Right ventricle myocardium superior (tissue), 1 donor: Measurements from ENCODE around the gene RNF141. TPM values are rescaled to one million over a fixed set of nuclear protein-coding genes. Genes with fewer than 3 reads are reported as not detected.

Source experiments
- ATAC-seq: fragments of 200-7000 bp; cut with Tn5 transposase; one replicate; pipeline ENCODE4 v1.9.1; 2020; ENCODE audit warnings: mild to moderate bottlenecking; ENCODE audit not compliant: poor library complexity
- DNase-seq: peaks from one replicate; pipeline ENCODE4 v3.0.0-alpha.2; 2020
- intact Hi-C: fragments of 100-400 bp; cut with DNase I; formaldehyde crosslinking; loops from one replicate; pipeline ENCODE4 v1.11.2; 2022
- total RNA-seq: library from RNA; stranded (reverse); fragmentation: NEBNext Ultra II Directional; extraction: Animal tissue kit (Norgen Biotek cat#: 25700); gene quantifications from one replicate; pipeline ENCODE4 v1.2.1, GENCODE V29; 2021
- donor health status: DM: no; HTN: yes; CAD: no; lungs with severe emphysema.

Gene RNF141
- total RNA-seq, 1 donor from 2014 or later: 41.4 TPM

DNA sequence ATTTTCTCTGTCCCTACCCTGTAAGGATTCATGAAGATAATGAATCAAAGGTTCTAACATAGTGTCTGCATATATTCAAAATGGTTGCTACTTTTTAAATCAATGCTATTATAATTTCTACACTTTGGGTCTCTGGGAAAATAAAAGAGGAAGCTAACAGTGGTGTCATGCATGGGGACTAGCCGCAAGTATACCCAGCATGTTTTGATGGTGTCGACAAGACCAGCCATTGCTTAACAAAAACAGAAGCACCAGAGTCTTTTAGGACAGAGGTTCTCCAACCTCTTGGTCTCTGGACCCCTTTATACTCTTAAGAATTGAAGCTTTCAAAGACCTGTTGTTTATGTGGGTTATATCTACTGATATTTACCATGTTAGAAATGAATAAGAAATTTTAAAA, 37.8 kb downstream of the RNF141 start:
- no peak for DNase-seq
- peak; percentile 66 for ATAC-seq
- intact Hi-C loops: no loop called here

DNA sequence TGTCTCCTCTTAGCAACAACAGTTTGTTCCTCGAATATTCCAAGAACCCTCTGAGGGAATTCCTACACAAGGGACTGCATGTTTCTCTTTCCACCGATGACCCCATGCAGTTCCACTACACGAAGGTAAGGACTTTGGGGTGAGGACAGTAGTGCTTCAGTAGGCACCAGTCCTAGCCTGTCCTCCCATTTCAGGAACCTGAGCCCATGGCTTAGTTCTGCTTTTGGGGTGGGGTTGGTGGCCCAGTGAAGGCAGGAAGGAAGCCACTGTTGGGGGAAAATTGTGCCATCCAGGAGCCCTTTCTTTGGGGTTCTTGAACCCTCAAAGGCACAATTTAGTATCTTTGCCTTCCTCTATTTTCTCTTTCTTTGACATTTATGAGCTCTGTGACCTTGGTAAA, 38.2 kb downstream of the RNF141 start:
- intact Hi-C loops: no loop called here
- DNase-seq (no peak), ATAC-seq (peak; percentile 68)

DNA sequence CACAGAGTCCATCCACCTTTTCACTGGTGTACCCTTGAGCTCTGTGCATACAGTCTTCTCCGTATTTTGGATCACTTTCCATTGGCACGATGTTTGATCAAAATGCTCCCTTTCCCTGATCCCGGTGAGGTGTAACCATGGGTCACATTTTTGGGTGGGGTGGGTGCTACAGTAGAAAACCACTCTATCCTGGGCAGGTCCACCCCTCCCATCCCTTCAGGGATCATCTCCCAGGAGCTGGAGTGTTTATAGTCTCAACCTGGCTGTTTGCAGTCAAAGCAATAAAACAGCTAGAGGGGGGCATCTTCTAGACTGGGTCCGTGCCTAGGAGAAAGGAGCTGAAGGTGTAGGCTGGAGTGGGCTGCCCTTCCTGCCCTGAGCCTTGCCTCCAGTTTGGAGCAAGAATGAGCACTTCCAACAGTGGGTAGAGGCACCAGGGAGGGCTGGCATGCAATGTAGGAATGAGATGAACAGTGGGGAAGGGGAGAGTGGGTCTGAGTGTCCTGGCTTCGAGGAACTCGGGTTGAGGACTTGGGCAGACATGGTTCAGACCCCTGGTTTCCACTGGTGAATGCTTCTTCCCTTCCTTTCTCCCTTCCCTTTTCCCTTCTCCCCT, 38.8 kb downstream of the RNF141 start:
- DNase-seq: no peak
- ATAC-seq: no peak
- intact Hi-C loops: no loop called here

DNA sequence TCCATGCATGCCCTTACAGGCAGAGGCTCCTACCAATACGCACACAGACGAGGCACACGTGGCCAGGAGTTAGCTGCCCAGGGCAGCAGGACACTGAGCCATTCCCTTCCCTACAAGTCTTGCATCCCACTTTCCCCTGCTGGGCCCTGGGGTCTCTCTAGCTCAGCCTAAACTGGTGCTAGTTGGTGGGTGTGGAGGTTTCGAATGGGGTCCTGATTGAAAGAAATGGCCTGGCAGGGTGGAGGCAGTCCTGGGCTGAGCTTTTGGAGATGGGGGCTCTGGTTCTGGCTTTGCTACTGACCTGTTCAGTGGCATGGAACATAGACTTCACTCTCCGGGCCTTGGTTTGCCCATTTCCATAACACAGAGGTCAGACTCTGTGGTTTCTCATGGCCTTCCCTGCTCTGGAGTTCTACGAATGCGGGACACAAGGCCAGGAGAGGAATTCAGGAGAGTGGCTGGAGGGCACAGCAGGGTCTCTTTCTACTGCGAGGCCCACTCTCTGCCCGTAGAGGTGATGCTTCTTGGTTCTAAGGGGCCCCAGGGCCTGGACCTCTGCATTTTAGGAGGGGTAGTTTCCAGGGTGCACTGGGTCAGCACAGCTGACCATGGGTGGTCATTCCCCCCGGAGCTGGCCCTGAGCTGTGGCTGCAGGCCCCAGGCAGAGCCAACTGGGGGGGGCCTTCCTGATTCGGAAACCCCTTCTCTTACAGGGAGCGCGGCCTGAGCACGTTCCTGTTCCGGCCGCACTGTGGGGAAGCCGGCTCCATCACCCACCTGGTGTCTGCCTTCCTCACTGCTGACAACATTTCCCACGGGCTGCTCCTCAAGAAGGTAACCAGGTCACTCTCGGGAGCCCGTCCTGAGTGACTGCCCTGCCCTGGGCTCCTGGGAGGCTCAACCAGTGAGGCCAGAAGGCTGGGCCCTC, 40.0 kb downstream of the RNF141 start:
- no peak for ATAC-seq
- no peak for DNase-seq
- intact Hi-C loops: no loop called here

DNA sequence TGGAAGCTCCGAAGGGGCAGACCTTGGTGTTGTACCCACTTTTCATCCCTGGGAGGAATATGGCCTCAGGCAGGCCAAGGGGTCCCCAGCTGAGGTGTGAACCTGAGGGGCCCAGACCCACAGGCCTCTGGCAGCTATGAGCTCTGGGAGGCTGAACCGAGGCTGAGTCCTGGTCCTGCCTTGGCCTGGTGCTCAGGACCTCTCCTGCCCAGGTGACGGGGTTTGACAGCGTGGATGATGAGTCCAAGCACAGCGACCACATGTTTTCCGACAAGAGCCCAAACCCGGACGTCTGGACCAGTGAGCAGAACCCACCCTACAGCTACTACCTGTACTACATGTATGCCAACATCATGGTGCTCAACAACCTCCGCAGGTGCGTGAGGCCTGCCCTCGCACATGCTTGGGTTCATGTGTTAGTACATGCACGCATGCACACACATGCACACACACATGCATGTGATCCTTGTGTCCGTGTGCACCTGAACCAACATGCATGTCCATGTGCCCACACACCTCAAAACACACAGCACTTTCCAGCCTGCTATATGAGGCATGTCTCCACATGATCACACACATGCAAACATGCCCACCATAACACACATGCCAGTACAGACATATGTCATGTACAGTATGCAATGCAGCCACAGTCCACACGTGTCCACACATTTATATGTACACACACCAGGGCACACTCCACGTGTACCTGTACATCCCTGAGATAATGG, 40.9 kb downstream of the RNF141 start:
- intact Hi-C loops: no loop called here
- ATAC-seq (no peak), DNase-seq (no peak)

- intact Hi-C loops: no loop called here
- ATAC-seq: no peak
- no peak for DNase-seq
Observed at GRCh38 chr11:10499452-10499851, 41.5 kb downstream of the RNF141 start.

DNA sequence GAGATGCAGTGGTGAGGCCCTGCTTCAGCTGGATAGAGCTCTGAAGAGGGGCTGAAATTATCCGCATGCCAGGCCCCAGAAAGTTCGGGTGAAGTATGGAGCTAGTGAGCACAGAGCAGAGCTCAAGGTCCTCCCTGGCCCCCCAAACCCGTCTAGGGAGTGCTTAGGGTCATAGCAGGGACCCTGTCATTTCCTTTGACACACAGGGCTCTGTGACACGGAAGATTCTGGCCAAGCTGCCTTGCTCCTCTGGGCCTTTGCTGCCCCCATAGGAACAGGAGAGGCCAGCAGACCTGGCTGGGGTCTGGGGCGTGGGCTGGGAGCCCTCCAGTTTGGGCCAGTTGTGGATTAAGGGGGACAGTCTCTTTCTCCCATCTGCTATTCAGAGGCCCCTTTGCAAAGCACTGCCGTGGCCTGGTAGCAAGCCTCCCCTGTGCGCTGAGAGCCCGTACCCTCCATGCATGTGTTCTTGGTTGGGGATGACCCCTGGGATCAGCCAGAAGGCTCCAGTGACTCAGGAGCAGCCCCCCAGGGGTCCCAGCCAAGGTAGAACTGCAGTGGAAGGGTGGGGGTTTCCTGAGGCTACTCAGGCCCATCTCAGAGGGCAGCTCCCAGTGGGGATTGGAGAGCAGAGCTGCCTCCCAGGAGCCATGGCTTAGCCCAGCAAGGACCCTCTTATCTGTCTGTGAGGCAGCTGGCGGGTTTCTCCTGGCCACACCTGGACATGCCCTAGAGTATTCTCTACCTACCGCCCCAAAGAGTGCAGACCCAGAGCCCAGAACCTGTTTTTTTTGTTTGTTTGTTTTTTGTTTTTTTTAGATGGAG, 42.3 kb downstream of the RNF141 start:
- DNase-seq (no peak), ATAC-seq (no peak)
- intact Hi-C loops: no loop called here

DNA sequence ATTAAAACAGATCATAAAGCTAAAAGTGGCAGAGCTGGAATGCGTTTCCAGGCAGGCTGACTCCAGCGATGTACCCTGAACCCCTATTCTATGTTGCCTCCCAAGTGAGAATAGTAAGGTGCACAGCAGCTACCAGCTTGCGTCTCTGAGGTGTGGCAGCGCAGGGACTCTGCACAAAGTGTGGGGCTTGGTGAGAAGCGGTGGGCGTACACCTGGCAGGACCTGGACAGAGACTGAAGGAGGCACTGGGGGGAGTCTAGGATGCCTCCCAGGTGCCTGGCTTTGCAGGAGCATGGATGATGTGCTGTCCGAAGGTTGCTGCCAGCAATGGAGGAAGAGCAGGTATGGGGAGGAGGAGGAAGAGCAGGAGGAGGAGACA, 43.0 kb downstream of the RNF141 start:
- no peak for DNase-seq
- ATAC-seq: no peak
- intact Hi-C loops: no loop called here

GRCh38 chr11:10497371-10498021, 43.5 kb downstream of the RNF141 start:
- no peak for ATAC-seq
- intact Hi-C loops: no loop called here
- DNase-seq: no peak

DNA sequence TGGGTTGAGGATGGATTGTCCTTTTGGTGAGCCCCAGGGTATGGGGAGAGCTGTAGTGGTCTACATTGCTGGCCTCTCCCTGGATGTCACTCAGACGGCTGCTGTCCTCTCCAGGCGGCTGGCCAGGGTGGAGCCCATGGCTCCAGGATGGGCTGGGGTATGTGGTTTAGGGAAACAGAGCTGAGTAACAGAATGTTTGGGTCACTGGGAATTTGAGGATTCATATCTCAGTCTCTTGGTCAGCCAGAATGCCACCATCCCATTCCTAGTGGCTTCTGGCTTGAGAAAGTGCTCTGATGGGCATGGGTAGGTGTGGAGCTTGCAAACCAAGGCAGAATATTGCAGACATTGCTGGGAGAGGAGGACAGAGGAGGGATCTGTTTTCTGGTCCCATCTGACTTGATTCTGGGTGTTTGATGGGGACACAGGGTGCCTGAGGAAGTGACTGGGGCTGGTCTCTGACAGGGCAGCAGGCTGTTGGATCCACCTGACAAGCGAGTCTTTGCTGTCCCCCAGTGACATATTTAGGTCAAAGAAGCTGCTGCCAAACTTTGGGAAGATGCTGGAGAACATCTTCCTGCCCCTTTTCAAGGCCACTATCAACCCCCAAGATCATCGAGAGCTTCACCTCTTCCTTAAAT, 44.6 kb downstream of the RNF141 start:
- ATAC-seq (no peak), DNase-seq (no peak)
- intact Hi-C loops: no loop called here

DNA sequence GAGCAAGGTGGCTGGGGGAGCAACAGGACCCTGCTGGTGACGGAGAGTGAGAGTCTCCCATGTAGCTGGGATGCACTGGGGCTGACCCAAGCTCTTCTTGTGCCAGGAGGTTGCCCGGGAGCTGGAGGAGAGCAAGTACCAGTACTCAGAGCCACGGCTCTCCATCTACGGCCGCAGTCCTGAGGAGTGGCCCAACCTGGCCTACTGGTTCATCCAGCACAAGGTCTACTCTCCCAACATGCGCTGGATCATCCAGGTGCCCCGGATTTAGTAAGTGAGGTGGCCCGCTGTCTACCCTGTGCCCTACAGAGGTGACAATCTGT, 45.6 kb downstream of the RNF141 start:
- ATAC-seq (no peak), DNase-seq (no peak)
- intact Hi-C loops: no loop called here

- DNase-seq (no peak), ATAC-seq (no peak)
- intact Hi-C loops: no loop called here
Observed at GRCh38 chr11:10494636-10495463, 46.1 kb downstream of the RNF141 start.

GRCh38 chr11:10493041-10493663, 47.8 kb downstream of the RNF141 start:
- DNase-seq: no peak
- intact Hi-C loops: no loop called here
- no peak for ATAC-seq

GRCh38 chr11:10492084-10492483, 48.9 kb downstream of the RNF141 start:
- intact Hi-C loops: no loop called here
- DNase-seq (no peak), ATAC-seq (no peak)

GRCh38 chr11:10490398-10491241, 50.4 kb downstream of the RNF141 start:
- ATAC-seq: peak; percentile 86
- peak; percentile 76 for DNase-seq
- intact Hi-C loops: no loop called here

DNA sequence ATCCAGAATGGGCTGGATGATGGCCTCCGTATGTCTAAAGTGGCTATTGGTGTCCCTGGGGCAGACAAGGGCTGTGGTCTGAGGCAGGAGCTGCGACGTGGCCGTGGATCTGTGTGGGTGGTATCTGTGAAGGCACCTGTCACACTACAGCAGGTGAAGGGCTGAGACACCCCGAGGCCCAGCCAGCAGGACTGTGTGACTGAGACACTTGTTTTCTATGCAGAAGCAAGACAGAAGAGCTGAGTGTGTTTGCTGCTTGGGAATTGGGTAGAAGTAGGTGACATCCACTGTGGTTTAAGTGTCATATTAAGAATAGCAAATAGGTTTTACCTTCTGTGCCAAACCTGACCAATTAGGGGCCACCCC, 51.0 kb downstream of the RNF141 start:
- ATAC-seq: no peak
- intact Hi-C loops: no loop called here
- DNase-seq: no peak
